Pancreas (tissue), 10 donors: ENCODE data around the gene EHD3. TPM values are rescaled to one million over a fixed set of nuclear protein-coding genes. Genes with fewer than 3 reads are reported as not detected.

Experiments used
- ATAC-seq, 4 donors: fragments of 200-7000 bp; cut with Tn5 transposase; one replicate each; pipeline versions ENCODE4 v1.8.0 to v1.9.1; 2020; ENCODE audit warnings: mild to moderate bottlenecking in 4 of 4, moderate library complexity in 4 of 4
- DNase-seq, 6 donors: peaks; one replicate each; pipeline ENCODE4 v3.0.0-alpha.2; 2020
- FAIRE-seq: peaks from 2 replicates; lab custom pipeline; 2012; peaks lifted over from hg19 to GRCh38; lab: Jason Lieb, UNC
- H3K27ac ChIP-seq, 4 donors: fragments of 200-600 bp; sonication (generic); 1 replicate in 3 of 4; 2 replicates in 1 of 4; pipeline versions ENCODE4 v1.5.0 to v1.8.0; 2020
- H3K27me3 ChIP-seq, 4 donors: fragments of 200-600 bp; one replicate each; pipeline ENCODE4 v1.8.0; 2021
- H3K36me3 ChIP-seq, 3 donors: fragments of 200-600 bp; sonication (generic) in 1 of 3; one replicate each; pipeline versions ENCODE4 v1.5.0 to v1.8.0; 2020 to 2021
- H3K4me1 ChIP-seq, 3 donors: fragments of 200-600 bp; one replicate each; pipeline ENCODE4 v1.8.0; 2021
- H3K4me3 ChIP-seq, 4 donors: fragments of 200-600 bp; sonication (generic) in 2 of 4; one replicate each; pipeline versions ENCODE4 v1.5.0 to v1.8.0; 2020 to 2021
- H3K9me3 ChIP-seq, 4 donors: fragments of 200-600 bp; one replicate each; pipeline ENCODE4 v1.8.0; 2021
- CTCF ChIP-seq, 4 donors: fragments of 200-600 bp; sonication (generic) in 3 of 4; IDR thresholded peaks; one replicate each; pipeline versions ENCODE4 v1.5.0 to v1.8.0; 2021; ENCODE audit warnings: antibody characterized with exemption in 4 of 4
- WGBS, 2 donors: extraction: QIAGEN DNeasy Blood & Tissue Kit; methylation state at CpG; one replicate each; pipeline ENCODE4 v1.1.7; 2013; 5-methylcytosine and 5-hydroxymethylcytosine counted together
- intact Hi-C, 3 donors: fragments of 100-400 bp; cut with DNase I; formaldehyde crosslinking; loops; one replicate each; pipeline versions ENCODE4 v1.11.1 to v1.14.2; 2022
- polyA plus RNA-seq, 2 donors: library from polyadenylated mRNA; stranded (reverse); fragments of 200-250 nt; gene quantifications; one replicate each; pipeline ENCODE4 v1.2.3, GENCODE V29; 2013
- total RNA-seq, 6 donors: library from RNA; stranded (reverse); fragmentation: NEBNext Ultra II Directional in 4 of 6; extraction: Animal tissue kit (Norgen Biotek cat#: 25700) in 4 of 6; gene quantifications; one replicate each; pipeline versions ENCODE4 v1.2.1 to v1.2.4, GENCODE V29; 2021 to 2023
- donor health status: healthy with polysubstance abuse.
- donor health status: DM: no; HTN: no; CAD: no; lungs with moderate emphysema.
- donor health status: DM: no; HTN: no; CAD: no.
- donor health status: control.
- donor health status: control.
- donor health status: Bipolar disorder and iron deficiency.
- donor health status: DM: yes; HTN: yes; CAD: no.
- donor health status: DM: no; HTN: no; CAD: no.
- donor health status: DM: no; HTN: no; CAD: no.
- donor health status: DM: yes; HTN: yes; CAD: no.

Gene EHD3
- total and polyA plus RNA-seq, 8 donors: 0.46 to 3.5 (median 0.81) TPM

DNA sequence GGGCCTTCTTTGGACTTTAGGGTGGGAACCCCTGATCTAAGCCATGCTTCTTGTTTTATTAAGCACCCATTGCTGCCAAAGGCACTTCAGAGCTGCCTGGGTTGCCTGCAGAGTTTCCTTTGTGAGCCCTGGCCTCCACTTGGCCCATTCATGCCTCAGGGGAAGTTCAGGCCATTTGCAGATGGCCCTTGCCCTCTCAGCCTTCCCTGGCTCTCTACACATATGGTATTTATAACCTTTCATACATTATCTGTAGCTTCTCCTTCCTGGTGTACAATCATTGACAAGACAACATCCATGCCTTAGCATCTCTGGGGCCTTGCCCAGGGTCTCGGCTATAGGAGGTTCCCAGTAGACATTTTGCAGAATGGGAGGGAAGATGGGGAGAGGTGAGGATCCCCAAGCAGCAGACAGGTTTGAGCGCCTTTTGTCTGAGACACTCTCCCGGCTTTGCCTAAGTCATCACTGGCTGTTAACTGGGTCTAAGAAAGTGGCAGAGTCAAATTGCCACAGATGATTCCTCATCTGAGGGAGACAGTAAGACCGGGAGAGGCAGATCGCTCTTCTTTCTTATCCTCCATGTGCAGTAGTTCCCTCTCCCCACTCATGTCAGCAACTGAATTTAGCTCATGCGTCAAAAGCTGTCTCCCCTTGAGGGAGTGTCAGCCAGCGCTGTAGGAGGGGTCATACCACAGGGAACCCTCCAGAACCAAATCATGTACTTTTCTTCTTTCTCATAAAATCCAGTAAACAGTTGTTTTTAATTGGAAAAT, 2.7 kb downstream of the EHD3 start:
- Histone ChIP-seq H3K4me3 (no peak overlapping the region), H3K9me3 (no peaks in the 10 kb centered on the region), H3K4me1 (no peaks in the 10 kb centered on the region), H3K36me3 (no peaks in the 10 kb centered on the region), H3K27ac (no peak overlapping the region), H3K27me3 (no peaks in the 10 kb centered on the region)
- DNase-seq: no peak
- intact Hi-C loops: no loop called here
- WGBS, 2 donors: 94 to 96% methylated on average over 7 of the region's 7 CpGs
- no peak for ATAC-seq
- no peak for FAIRE-seq
- no peak for TF ChIP-seq CTCF (IDR thresholded peaks at IDR 0.05)

DNA sequence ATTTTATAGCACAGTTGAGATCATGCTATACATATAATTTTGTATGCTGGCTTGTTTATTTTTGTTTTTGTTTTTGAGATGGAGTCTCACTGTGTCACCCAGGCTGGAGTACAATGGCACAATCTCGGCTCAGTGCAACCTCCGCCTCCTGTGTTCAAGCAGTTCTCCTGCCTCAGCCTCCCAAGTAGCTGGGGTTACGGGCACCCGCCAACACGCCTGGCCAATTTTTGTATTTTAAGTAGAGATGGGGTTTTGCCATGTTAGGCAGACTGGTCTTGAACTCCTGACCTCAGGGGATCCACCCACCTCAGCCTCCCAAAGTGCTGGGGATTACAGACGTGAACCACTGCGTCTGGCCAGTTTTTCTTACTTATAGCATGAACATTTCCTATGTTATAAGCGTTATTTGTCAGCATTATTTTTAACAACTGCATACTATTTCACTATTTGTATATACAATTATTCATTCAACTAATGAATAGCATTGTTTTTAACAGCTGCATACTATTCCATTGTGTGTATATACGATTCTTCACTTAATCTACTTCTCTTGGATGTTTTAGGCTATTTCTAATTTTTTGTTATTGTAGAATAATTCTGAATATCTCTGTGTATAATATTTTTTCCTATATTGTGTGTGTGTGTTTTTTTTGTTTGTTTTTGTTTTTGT, 3.5 kb downstream of the EHD3 start:
- no peaks in the 10 kb centered on the region for H3K9me3 ChIP-seq
- H3K4me1 ChIP-seq: no peaks in the 10 kb centered on the region
- H3K27me3 ChIP-seq: no peaks in the 10 kb centered on the region
- no peak overlapping the region for H3K27ac ChIP-seq
- 91 to 96% methylated on average over 9 of the region's 9 CpGs for WGBS, 2 donors
- no peaks in the 10 kb centered on the region for H3K36me3 ChIP-seq
- DNase-seq (no peak), ATAC-seq (no peak), FAIRE-seq (no peak)
- H3K4me3 ChIP-seq: no peak overlapping the region
- intact Hi-C loops: no loop called here
- no peak for TF ChIP-seq CTCF (IDR thresholded peaks at IDR 0.05)

DNA sequence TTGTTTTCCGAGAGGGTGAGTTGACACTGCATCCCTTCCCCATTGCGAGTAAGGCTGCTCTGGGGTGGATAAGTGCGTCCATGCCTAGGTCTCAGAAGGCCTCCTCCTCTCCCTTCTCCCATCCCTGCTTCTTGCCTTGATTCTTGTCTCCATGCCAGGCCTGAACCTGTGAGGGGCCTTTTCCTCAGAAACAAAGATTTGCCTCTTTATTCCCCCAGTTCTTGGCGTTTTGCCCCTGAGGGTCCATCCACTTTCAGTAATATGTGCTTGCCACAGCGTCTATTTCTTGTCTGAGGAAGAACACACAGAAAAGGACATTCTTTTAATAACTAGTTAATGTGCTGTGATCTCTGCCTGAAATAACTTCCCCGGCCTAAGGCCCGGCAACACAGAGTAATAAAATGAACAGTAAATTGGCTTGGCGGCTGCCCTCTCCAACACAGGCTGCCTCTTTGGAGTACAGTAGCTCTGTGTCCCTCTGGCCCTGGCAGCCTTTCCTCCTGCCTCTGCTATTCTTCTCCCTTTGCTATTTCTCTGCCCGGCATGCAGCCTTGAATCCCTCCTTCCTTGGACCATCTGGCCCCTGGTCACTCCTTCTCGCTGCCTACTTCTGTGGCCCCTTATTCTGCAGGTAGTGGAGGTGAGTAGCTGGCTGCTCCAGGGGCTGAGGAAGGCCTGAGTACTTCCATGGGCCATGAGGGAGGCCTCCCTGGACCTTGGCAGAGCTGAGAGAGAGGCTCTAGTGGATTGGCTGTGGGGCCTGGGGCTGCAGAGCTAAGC, 4.4 kb downstream of the EHD3 start:
- FAIRE-seq (no peak), DNase-seq (no peak), ATAC-seq (no peak)
- no peaks in the 10 kb centered on the region for H3K9me3 ChIP-seq
- H3K4me3 ChIP-seq: no peak overlapping the region
- H3K27me3 ChIP-seq: no peaks in the 10 kb centered on the region
- intact Hi-C loops: no loop called here
- 90 to 94% methylated on average over 10 of the region's 10 CpGs for WGBS, 2 donors
- TF ChIP-seq CTCF (IDR thresholded peaks at IDR 0.05): no peak
- no peaks in the 10 kb centered on the region for H3K36me3 ChIP-seq
- no peak overlapping the region for H3K27ac ChIP-seq
- no peaks in the 10 kb centered on the region for H3K4me1 ChIP-seq

DNA sequence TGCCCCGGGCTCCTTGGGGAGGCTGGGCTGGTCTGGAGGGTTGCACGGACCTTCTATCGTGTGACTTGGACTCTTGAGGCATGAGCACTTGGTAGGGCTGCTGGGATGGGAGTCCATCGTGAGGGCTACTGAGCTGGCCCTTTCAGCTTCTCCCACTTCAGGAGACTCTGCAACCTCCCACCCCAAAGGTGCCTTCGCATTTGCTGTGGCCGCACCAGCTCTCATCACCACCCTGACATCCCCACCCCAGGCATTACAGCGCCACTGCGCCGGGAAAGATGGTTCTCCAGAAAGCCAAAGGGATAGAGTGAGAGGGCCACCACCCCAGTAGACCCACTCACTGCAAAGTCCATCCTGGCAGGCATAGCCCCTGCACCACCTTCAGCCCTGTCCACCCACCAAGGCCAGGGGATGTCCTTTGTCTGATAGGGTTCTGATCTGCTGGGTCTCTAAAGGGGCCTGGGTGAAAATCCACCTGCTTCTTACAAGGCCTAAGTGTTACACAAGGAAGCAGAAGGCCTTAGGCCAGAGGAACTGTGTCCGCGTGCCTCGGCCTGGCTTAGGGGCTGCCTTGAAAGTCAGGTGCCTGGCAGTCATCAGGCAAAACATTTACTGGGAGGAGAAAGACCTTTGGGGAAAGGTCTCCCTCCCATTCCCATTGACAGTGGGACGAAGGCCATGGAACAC, 5.1 kb downstream of the EHD3 start:
- intact Hi-C loops: no loop called here
- Histone ChIP-seq H3K36me3 (no peaks in the 10 kb centered on the region), H3K27ac (peak overlapping the region in 1 of 4 donors; percentile 9), H3K27me3 (no peaks in the 10 kb centered on the region), H3K9me3 (no peaks in the 10 kb centered on the region), H3K4me1 (no peaks in the 10 kb centered on the region), H3K4me3 (no peak overlapping the region)
- DNase-seq: no peak
- WGBS, 2 donors: 90 to 93% methylated on average over 13 of the region's 13 CpGs
- TF ChIP-seq CTCF (IDR thresholded peaks at IDR 0.05): no peak
- ATAC-seq: no peak
- no peak for FAIRE-seq
